HCT116 (cell line): ENCODE measurements around the gene ZNF793. TPM values are rescaled to one million over a fixed set of nuclear protein-coding genes. Genes with fewer than 3 reads are reported as not detected.

ENCODE experiments used
- ATAC-seq: fragments of 200-7000 bp; cut with Tn5 transposase; 2 replicates; pipeline ENCODE4 v1.9.1; 2020; ENCODE audit warnings: mild to moderate bottlenecking, moderate library complexity
- BruUV-seq: library from RNA; stranded (reverse); fragments of 400-500 nt; replicated peaks from 2 replicates; lab custom pipeline; 2021; lab: Mats Ljungman, UMichigan
- CTCF ChIA-PET: fragments of 300-600 bp; sonication (Branson Sonifier 250); formaldehyde crosslinking; loops from one replicate; lab custom pipeline; 2021; ENCODE audit warnings: antibody characterized with exemption; lab: Charles Lee
- POLR2A ChIA-PET: fragments of 300-600, 350-600 bp; sonication (Branson Sonifier 250); formaldehyde crosslinking; loops from one replicate; lab custom pipeline; 2021; ENCODE audit warnings: antibody characterized with exemption; lab: Charles Lee
- RAD21 ChIA-PET, 2 experiments: fragments of 300-600 bp; sonication (Branson Sonifier 250); formaldehyde crosslinking; loops; one replicate each; lab custom pipeline; 2023; ENCODE audit warnings: low total read pairs in 2 of 2; ENCODE audit not compliant: uncharacterized antibody in 2 of 2, unreplicated experiment in 2 of 2, low non-redundant PET in 1 of 2; lab: Charles Lee
- DNase-seq: peaks from one replicate; pipeline ENCODE4 v3.0.0-alpha.2; 2010; ENCODE audit warnings: low read depth, low spot score
- H2AFZ ChIP-seq: fragments of 200-600 bp; shearing (Covaris generic), sonication (generic); 2 replicates; pipeline ENCODE4 v1.6.1; 2017; ENCODE audit warnings: low read depth, mixed run types, mixed read lengths, antibody characterized with exemption, low read length; ENCODE audit not compliant: poor library complexity, severe bottlenecking
- H3K27ac ChIP-seq: 2 replicates; pipeline ENCODE4 v1.5.1; 2012; ENCODE audit warnings: low read depth, low read length
- H3K27me3 ChIP-seq: fragments of 200-600 bp; sonication (generic); 2 replicates; pipeline ENCODE4 v1.6.1; 2016; ENCODE audit warnings: mixed run types, low read length, mixed read lengths; ENCODE audit not compliant: insufficient read depth
- H3K36me3 ChIP-seq, 2 experiments: fragments of 200-500 bp in 1 of 2; fragments of 200-600 bp in 1 of 2; sonication (Bioruptor generic) in 1 of 2; sonication (generic) in 1 of 2; 2 replicates each; pipeline versions ENCODE4 v1.5.1 to v1.6.1; 2014 to 2016; ENCODE audit warnings: low read length in 2 of 2, inconsistent platforms in 1 of 2, mixed read lengths in 1 of 2, mixed run types in 1 of 2; ENCODE audit not compliant: insufficient read depth in 2 of 2, control insufficient read depth in 1 of 2
- H3K4me1 ChIP-seq, 2 experiments: fragments of 200-600 bp in 1 of 2; sonication (generic) in 1 of 2; 2 replicates each; pipeline versions ENCODE4 v1.5.1 to v1.6.1; 2012 to 2017; ENCODE audit warnings: low read length in 2 of 2, inconsistent platforms in 1 of 2, mild to moderate bottlenecking in 1 of 2, mixed read lengths in 1 of 2, mixed run types in 1 of 2, moderate library complexity in 1 of 2; ENCODE audit not compliant: insufficient read depth in 2 of 2, control insufficient read depth in 1 of 2
- H3K4me2 ChIP-seq: fragments of 200-600 bp; sonication (generic); 2 replicates; pipeline ENCODE4 v1.6.1; 2017; ENCODE audit warnings: mixed run types, low read length, mixed read lengths
- H3K4me3 ChIP-seq, 2 experiments: fragments of 200-600 bp in 1 of 2; sonication (generic) in 1 of 2; replicated peaks in 1 of 2; 2 replicates each; pipeline ENCODE4 v1.5.1; 2011 to 2016; ENCODE audit warnings: low read length in 2 of 2, control low read depth in 1 of 2, low read depth in 1 of 2, mild to moderate bottlenecking in 1 of 2, mixed read lengths in 1 of 2, mixed run types in 1 of 2
- H3K79me2 ChIP-seq: fragments of 200-600 bp; sonication (generic); 2 replicates; pipeline ENCODE4 v1.6.1; 2017; ENCODE audit warnings: mild to moderate bottlenecking, mixed run types, low read length, moderate library complexity, mixed read lengths; ENCODE audit not compliant: insufficient read depth
- H3K9ac ChIP-seq: fragments of 200-600 bp; sonication (generic); 2 replicates; pipeline ENCODE4 v1.6.1; 2016; ENCODE audit warnings: low read length, mixed read lengths
- H3K9me2 ChIP-seq: fragments of 200-600 bp; sonication (generic), shearing (Covaris generic); 2 replicates; pipeline ENCODE4 v1.6.1; 2017; ENCODE audit warnings: mixed run types, mild to moderate bottlenecking, moderate library complexity; ENCODE audit not compliant: insufficient read depth
- H3K9me3 ChIP-seq, 2 experiments: fragments of 200-500 bp in 1 of 2; fragments of 200-600 bp in 1 of 2; sonication (Bioruptor generic) in 1 of 2; sonication (generic) in 1 of 2; 2 replicates each; pipeline ENCODE4 v1.6.1; 2014 to 2017; ENCODE audit warnings: low read length in 2 of 2, mixed read lengths in 2 of 2, inconsistent platforms in 1 of 2, low read depth in 1 of 2, mild to moderate bottlenecking in 1 of 2, mixed run types in 1 of 2, moderate library complexity in 1 of 2; ENCODE audit not compliant: control insufficient read depth in 1 of 2, insufficient read depth in 1 of 2
- H4K20me1 ChIP-seq: fragments of 200-600 bp; sonication (generic), shearing (Covaris generic); 2 replicates; pipeline ENCODE4 v1.6.1; 2017; ENCODE audit warnings: mixed run types, mild to moderate bottlenecking, moderate library complexity; ENCODE audit not compliant: insufficient read depth
- ATF3 ChIP-seq: IDR thresholded peaks from 2 replicates; pipeline ENCODE4 v1.6.1; 2012
- CBX3 ChIP-seq: IDR thresholded peaks from 2 replicates; pipeline ENCODE4 v1.6.1; 2012; ENCODE audit warnings: low read depth
- CTCF ChIP-seq, 3 experiments: fragments of 200-600 bp in 1 of 3; sonication (generic) in 1 of 3; IDR thresholded peaks in 2 of 3; conservative IDR thresholded peaks in 1 of 3; 2 replicates each; pipeline ENCODE4 v1.5.1; 2012 to 2017; ENCODE audit warnings: low read depth in 2 of 3, low read length in 2 of 3, antibody characterized with exemption in 1 of 3, borderline replicate concordance in 1 of 3, control low read depth in 1 of 3, mild to moderate bottlenecking in 1 of 3, mixed read lengths in 1 of 3, mixed run types in 1 of 3, moderate library complexity in 1 of 3; ENCODE audit not compliant: insufficient read depth in 1 of 3
- EGR1 ChIP-seq: IDR thresholded peaks from 2 replicates; pipeline ENCODE4 v1.6.1; 2012; ENCODE audit warnings: low read depth
- FOSL1 ChIP-seq: IDR thresholded peaks from 2 replicates; pipeline ENCODE4 v1.6.1; 2012; ENCODE audit warnings: low read depth
- JUND ChIP-seq: IDR thresholded peaks from 2 replicates; pipeline ENCODE4 v1.6.1; 2012
- POLR2A ChIP-seq: IDR thresholded peaks from 2 replicates; pipeline ENCODE4 v1.7.0; 2011; ENCODE audit warnings: borderline replicate concordance; ENCODE audit not compliant: insufficient read depth, insufficient read length; ENCODE audit errors: extremely low read depth
- POLR2AphosphoS5 ChIP-seq: IDR thresholded peaks from 2 replicates; pipeline ENCODE4 v1.6.1; 2011; ENCODE audit warnings: mild to moderate bottlenecking, low read depth, low read length, moderate library complexity
- SIN3A ChIP-seq: IDR thresholded peaks from 2 replicates; pipeline ENCODE4 v1.6.1; 2012; ENCODE audit warnings: low read depth
- SP1 ChIP-seq: IDR thresholded peaks from 2 replicates; pipeline ENCODE4 v1.6.1; 2012; ENCODE audit warnings: low read depth
- YY1 ChIP-seq: IDR thresholded peaks from 2 replicates; pipeline ENCODE4 v1.6.1; 2011; ENCODE audit warnings: low read length, low read depth, moderate library complexity, mild to moderate bottlenecking; ENCODE audit not compliant: insufficient replicate concordance; ENCODE audit errors: extremely low read depth
- ZBTB33 ChIP-seq: IDR thresholded peaks from 2 replicates; pipeline ENCODE4 v1.6.1; 2011; ENCODE audit warnings: mild to moderate bottlenecking, low read length, moderate library complexity; ENCODE audit not compliant: insufficient replicate concordance; ENCODE audit errors: extremely low read depth
- ZFX ChIP-seq: fragments of 450-650 bp; IDR thresholded peaks from 2 replicates; pipeline ENCODE4 v1.6.1; 2017
- intact Hi-C: fragments of 100-400 bp; cut with micrococcal nuclease; formaldehyde crosslinking; loops from 2 replicates; pipeline ENCODE4 v1.10.0; 2022
- total RNA-seq: library from RNA; stranded (reverse); gene quantifications from one replicate; pipeline ENCODE4 v1.2.1, GENCODE V29; 2021; ENCODE audit not compliant: unreplicated experiment

The ZNF793 gene
- total RNA-seq, 1 experiment from 2014 or later: not detected

- ChIA-PET CTCF (no interaction called here), RAD21 (no interaction called here), POLR2A (no interaction called here)
- no peak for DNase-seq
- H4K20me1 ChIP-seq: no peaks in the 10 kb centered on the region
- no peaks in the 10 kb centered on the region for H3K9me2 ChIP-seq
- H3K27me3 ChIP-seq: no peaks in the 10 kb centered on the region
- TF ChIP-seq CBX3: no peak
- no peak for TF ChIP-seq JUND
- TF ChIP-seq SP1: no peak
- no peak for TF ChIP-seq FOSL1
- no peak for TF ChIP-seq EGR1
- no peak for TF ChIP-seq ZBTB33
- no peak for TF ChIP-seq YY1
- TF ChIP-seq ATF3: no peak
- no peak for TF ChIP-seq POLR2A
- no peak for TF ChIP-seq SIN3A
- H3K4me2 ChIP-seq: no peak overlapping the region
- no peaks in the 10 kb centered on the region for H3K79me2 ChIP-seq
- no peak overlapping the region for H2AFZ ChIP-seq
- no peak for ATAC-seq
- H3K36me3 ChIP-seq: no peaks in the 10 kb centered on the region
- H3K4me3 ChIP-seq: no peak overlapping the region
- no TSS peak for BruUV-seq
- H3K4me1 ChIP-seq: no peaks in the 10 kb centered on the region
- H3K27ac ChIP-seq: no peak overlapping the region
- intact Hi-C loops: no loop called here
- peaks cover 5 to 32% of the 10 kb centered on the region in 2 experiments; a peak in 2 of 4 replicates for H3K9me3 ChIP-seq
- H3K9ac ChIP-seq: no peak overlapping the region
Measured at GRCh38 chr19:37507167-37507464, 377 bp downstream of the ZNF793 start.

- ATAC-seq (no peak), DNase-seq (no peak)
- Histone ChIP-seq H3K9me2 (no peaks in the 10 kb centered on the region), H4K20me1 (no peaks in the 10 kb centered on the region), H3K4me2 (no peak overlapping the region), H3K27ac (no peak overlapping the region), H3K36me3 (no peaks in the 10 kb centered on the region), H3K4me1 (no peaks in the 10 kb centered on the region), H3K4me3 (no peak overlapping the region), H2AFZ (no peak overlapping the region), H3K79me2 (no peaks in the 10 kb centered on the region), H3K27me3 (no peaks in the 10 kb centered on the region), H3K9ac (no peak overlapping the region), H3K9me3 (peaks cover 4 to 32% of the 10 kb centered on the region in 2 experiments; a peak in 2 of 4 replicates)
- ChIA-PET RAD21 (no interaction called here), POLR2A (no interaction called here), CTCF (no interaction called here)
- intact Hi-C loops: no loop called here
- TF ChIP-seq CTCF (IDR thresholded peaks at IDR 0.05 in 2 of 3, conservative IDR thresholded peaks at IDR 0.05 in 1 of 3; ENCODE audit: borderline replicate concordance in 1 of 3, insufficient read depth in 1 of 3, low read depth in 2 of 3, low read length in 2 of 3) (no peak), SIN3A (no peak), CBX3 (no peak), YY1 (no peak), ZFX (no peak), POLR2AphosphoS5 (no peak), ATF3 (no peak), JUND (no peak)
- no TSS peak for BruUV-seq
Measured at GRCh38 chr19:37511186-37511585, 4.4 kb downstream of the ZNF793 start.
